Duodenal mucosa (tissue), 2 donors: ENCODE measurements around the gene LFNG.
"Not testable (repeated sequence)": the region's sequence is repeated elsewhere in the genome, so short reads cannot be mapped to it uniquely, and the experiment has no call there.

Experiments
- H3K27ac ChIP-seq: one replicate; pipeline ENCODE4 v1.7.0; 2013; ENCODE audit warnings: low read depth, low read length
- H3K27me3 ChIP-seq, 2 donors: one replicate each; pipeline ENCODE4 v1.7.0; 2013; ENCODE audit warnings: low read length in 2 of 2, control low read depth in 1 of 2; ENCODE audit not compliant: insufficient read depth in 2 of 2, control insufficient read depth in 1 of 2
- H3K36me3 ChIP-seq, 2 donors: one replicate each; pipeline ENCODE4 v1.7.0; 2013; ENCODE audit warnings: low read length in 2 of 2, control low read depth in 1 of 2; ENCODE audit not compliant: insufficient read depth in 2 of 2, control insufficient read depth in 1 of 2
- H3K4me1 ChIP-seq, 2 donors: one replicate each; pipeline ENCODE4 v1.7.0; 2013; ENCODE audit warnings: low read length in 2 of 2, control low read depth in 1 of 2; ENCODE audit not compliant: insufficient read depth in 2 of 2, control insufficient read depth in 1 of 2
- H3K4me3 ChIP-seq, 2 donors: one replicate each; pipeline ENCODE4 v1.7.0; 2013; ENCODE audit warnings: low read length in 2 of 2, low read depth in 1 of 2
- H3K9ac ChIP-seq, 2 donors: one replicate each; pipeline ENCODE4 v1.7.0; 2013; ENCODE audit warnings: low read length in 2 of 2, low read depth in 1 of 2
- H3K9me3 ChIP-seq, 2 donors: one replicate each; pipeline ENCODE4 v1.7.0; 2013; ENCODE audit warnings: low read length in 2 of 2, control low read depth in 1 of 2; ENCODE audit not compliant: control insufficient read depth in 1 of 2

Gene LFNG

GRCh38 chr7:2546776-2547586 is 27.4 kb downstream of the LFNG start:
- Histone ChIP-seq H3K27me3 (no peaks in the 10 kb centered on the region), H3K27ac (no peak overlapping the region), H3K9me3 (no peaks in the 10 kb centered on the region), H3K36me3 (peaks cover 37 to 65% of the 10 kb centered on the region in 2 donors), H3K4me1 (no peaks in the 10 kb centered on the region), H3K9ac (no peak overlapping the region), H3K4me3 (no peak overlapping the region)

GRCh38 chr7:2551418-2551817 is 31.8 kb downstream of the LFNG start:
- H3K27me3 ChIP-seq = no peaks in the 10 kb centered on the region
- no peaks in the 10 kb centered on the region for H3K9me3 ChIP-seq
- H3K36me3 ChIP-seq = peaks cover 12 to 28% of the 10 kb centered on the region in 2 donors
- H3K4me3 ChIP-seq = no peak overlapping the region
- H3K9ac ChIP-seq = no peak overlapping the region
- H3K27ac ChIP-seq = no peak overlapping the region
- peaks cover 11 to 20% of the 10 kb centered on the region in 2 donors for H3K4me1 ChIP-seq

- no peak overlapping the region for H3K27ac ChIP-seq
Observed at GRCh38 chr7:2553108-2553507, 33.5 kb downstream of the LFNG start.

GRCh38 chr7:2553831-2554581 is 34.4 kb downstream of the LFNG start:
- peak overlapping the region; percentile 33 to 70 for H3K9ac ChIP-seq
- H3K27me3 ChIP-seq = no peaks in the 10 kb centered on the region
- peak overlapping the region; percentile 74 to 85 for H3K4me3 ChIP-seq
- H3K27ac ChIP-seq = no peak overlapping the region
- H3K9me3 ChIP-seq = no peaks in the 10 kb centered on the region
- peaks cover 11 to 31% of the 10 kb centered on the region in 2 donors for H3K4me1 ChIP-seq
- peaks cover 0 to 6% of the 10 kb centered on the region in 2 donors for H3K36me3 ChIP-seq

More at GRCh38 chr7:2553108-2553507, 33.5 kb downstream of the LFNG start:
- no peak overlapping the region for H3K4me3 ChIP-seq
- H3K27me3 ChIP-seq = no peaks in the 10 kb centered on the region
- H3K4me1 ChIP-seq = peaks cover 11 to 25% of the 10 kb centered on the region in 2 donors
- peaks cover 2 to 13% of the 10 kb centered on the region in 2 donors for H3K36me3 ChIP-seq
- no peaks in the 10 kb centered on the region for H3K9me3 ChIP-seq
- H3K9ac ChIP-seq = no peak overlapping the region

GRCh38 chr7:2554661-2555111 is 35.1 kb downstream of the LFNG start:
- Histone ChIP-seq H3K9me3 (no peaks in the 10 kb centered on the region), H3K36me3 (peaks cover 0 to 4% of the 10 kb centered on the region in 2 donors), H3K4me3 (peak overlapping the region; percentile 74 to 85), H3K4me1 (peaks cover 11 to 31% of the 10 kb centered on the region in 2 donors), H3K9ac (peak overlapping the region; percentile 70 to 84), H3K27ac (no peak overlapping the region), H3K27me3 (no peaks in the 10 kb centered on the region)

GRCh38 chr7:2555121-2556052 is 35.8 kb downstream of the LFNG start, which contains the start of gene BRAT1:
Gene BRAT1, minus strand, starts transcription at chr7:2555524. Its CDS starts 1,093 bp downstream, at chr7:2554431.
- Histone ChIP-seq H3K27me3 (no peaks in the 10 kb centered on the region), H3K36me3 (peaks cover 0 to 4% of the 10 kb centered on the region in 2 donors), H3K27ac (peak within 1 kb of the TSS; percentile 98), H3K4me1 (peaks cover 17 to 38% of the 10 kb centered on the region in 2 donors), H3K9me3 (no peaks in the 10 kb centered on the region), H3K9ac (peak within 1 kb of the TSS; percentile 84 to 91), H3K4me3 (peak within 1 kb of the TSS; percentile 74 to 85)

- H3K9ac ChIP-seq = peak within 1 kb of the TSS; percentile 64 to 66
- no peaks in the 10 kb centered on the region for H3K9me3 ChIP-seq
- peak within 1 kb of the TSS; percentile 71 to 85 for H3K4me3 ChIP-seq
- H3K4me1 ChIP-seq = peaks cover 16 to 35% of the 10 kb centered on the region in 2 donors
- H3K36me3 ChIP-seq = no peaks in the 10 kb centered on the region
- H3K27me3 ChIP-seq = no peaks in the 10 kb centered on the region
- peak within 1 kb of the TSS; percentile 67 for H3K27ac ChIP-seq
Observed at GRCh38 chr7:2558629-2559282, 39.2 kb downstream of the LFNG start, which contains the start of gene IQCE. Gene IQCE, plus strand, starts transcription at chr7:2558979. Its CDS starts 203 bp downstream, at chr7:2559182.

- peaks cover 9 to 28% of the 10 kb centered on the region in 2 donors for H3K4me1 ChIP-seq
- H3K27ac ChIP-seq = peak overlapping the region; percentile 67
- peak overlapping the region; percentile 71 to 85 for H3K4me3 ChIP-seq
- peak overlapping the region; percentile 64 to 66 for H3K9ac ChIP-seq
- no peaks in the 10 kb centered on the region for H3K36me3 ChIP-seq
- H3K27me3 ChIP-seq = no peaks in the 10 kb centered on the region
- H3K9me3 ChIP-seq = no peaks in the 10 kb centered on the region
Observed at GRCh38 chr7:2559283-2559950, 39.8 kb downstream of the LFNG start.

GRCh38 chr7:2563955-2564354 is 44.4 kb downstream of the LFNG start:
- H3K27me3 ChIP-seq, H3K27ac ChIP-seq, H3K9ac ChIP-seq, H3K4me3 ChIP-seq, H3K9me3 ChIP-seq, H3K36me3 ChIP-seq: not testable (repeated sequence)
- H3K4me1 ChIP-seq = peaks cover 32 to 34% of the 10 kb centered on the region in 2 donors
